Myocyte (in vitro differentiated cells): ENCODE measurements around the gene HSFX1. TPM values are rescaled to one million over a fixed set of nuclear protein-coding genes. Genes with fewer than 3 reads are reported as not detected.
A peak's percentile ranks its signal among the peaks of the same experiment; 100 is the strongest.

Source experiments
- DNase-seq: peaks from one replicate; pipeline ENCODE4 v3.0.0-alpha.2; 2012; ENCODE audit warnings: low read depth
- total RNA-seq: library from RNA; depleted of rRNA; stranded (reverse); fragments of >200 nt; gene quantifications from 2 replicates; pipeline ENCODE4 v1.2.3, GENCODE V29; 2014

HSFX1 gene
- total RNA-seq, 1 donor from 2014 or later, result 1.3 TPM

DNA sequence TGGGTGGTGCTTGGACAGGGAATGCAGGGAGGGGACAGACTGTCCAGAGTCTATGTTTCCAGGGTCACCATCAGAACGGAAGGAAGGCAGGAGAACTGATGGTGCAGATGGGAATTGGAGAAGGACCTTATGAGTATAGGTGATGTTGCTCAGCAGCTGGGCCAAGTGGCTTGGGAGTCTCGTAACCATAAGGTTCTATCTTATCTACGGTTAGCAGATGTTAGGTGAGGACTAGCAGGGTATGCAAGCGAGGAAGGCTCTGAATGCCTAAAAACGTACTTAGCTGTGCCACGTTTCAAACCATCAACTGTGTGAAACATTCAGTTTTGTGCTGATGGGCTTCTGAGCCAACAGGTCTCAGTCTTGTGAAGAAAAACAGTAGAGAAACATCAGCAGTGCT lies 30.2 kb downstream of the HSFX1 start:
- no peak for DNase-seq

DNA sequence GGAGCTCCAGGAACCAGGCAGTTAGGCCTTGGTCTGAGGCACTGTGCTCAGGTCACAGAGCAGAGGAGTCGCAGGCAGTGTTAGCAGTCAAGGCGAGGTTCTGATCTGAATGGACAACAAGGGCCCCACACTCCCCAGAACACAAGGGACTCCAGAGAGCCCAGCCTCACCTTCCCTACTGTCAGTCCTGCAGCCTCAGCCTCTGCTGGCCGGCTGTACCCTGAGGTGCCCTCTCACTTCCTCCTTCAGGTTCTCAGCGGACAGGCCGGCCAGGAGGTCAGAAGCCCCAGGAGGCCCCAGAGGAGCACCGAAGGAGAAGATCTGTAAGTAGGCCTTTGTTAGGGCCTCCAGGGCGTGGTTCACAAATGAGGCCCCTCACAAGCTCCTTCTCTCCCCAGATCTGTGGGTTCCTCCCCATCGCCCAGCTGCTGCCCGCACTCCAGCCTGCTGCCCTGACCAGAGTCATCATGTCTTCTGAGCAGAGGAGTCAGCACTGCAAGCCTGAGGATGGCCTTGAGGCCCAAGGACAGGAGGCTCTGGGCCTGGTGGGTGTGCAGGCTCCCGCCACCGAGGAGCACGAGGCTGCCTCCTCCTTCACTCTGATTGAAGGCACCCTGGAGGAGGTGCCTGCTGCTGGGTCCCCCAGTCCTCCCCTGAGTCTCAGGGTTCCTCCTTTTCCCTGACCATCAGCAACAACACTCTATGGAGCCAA lies 34.0 kb downstream of the HSFX1 start:
- no peak for DNase-seq

DNA sequence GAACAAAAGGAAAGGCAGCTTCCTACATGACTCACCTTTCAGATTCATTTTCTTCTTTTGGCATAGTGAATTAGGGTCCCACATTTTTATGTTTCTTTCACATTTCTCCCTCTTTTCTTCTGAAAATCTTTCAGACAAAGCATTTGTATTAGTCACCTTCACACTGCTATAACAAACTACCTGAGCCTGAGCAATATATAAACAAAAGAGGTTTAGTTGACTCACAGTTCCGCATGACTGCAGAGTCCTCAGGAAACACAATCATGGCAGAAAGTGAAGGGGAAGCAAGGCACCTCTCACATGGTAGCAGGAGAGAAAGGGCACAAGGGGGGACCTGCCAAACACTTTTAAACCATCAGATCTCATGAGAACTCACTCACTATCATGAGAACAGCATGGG lies 44.8 kb downstream of the HSFX1 start:
- DNase-seq, result no peak

DNA sequence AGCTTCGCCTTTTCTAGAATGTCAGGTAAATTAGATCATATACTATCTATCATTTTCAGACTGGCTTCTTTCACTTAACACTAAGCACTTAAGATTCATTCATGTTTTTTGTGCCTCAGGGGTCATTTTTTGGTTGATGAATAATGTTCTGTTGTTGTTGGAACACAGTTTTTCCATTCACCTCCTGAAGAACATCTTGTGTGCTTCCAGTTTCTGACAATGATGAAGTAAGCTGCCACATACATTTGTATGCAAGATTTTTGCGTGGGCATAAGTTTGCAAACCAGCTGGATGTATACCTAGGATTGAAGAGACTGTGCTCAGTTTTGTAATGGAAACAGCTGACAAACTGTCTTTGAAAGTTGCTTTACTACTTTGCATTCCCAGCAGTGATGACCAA lies 45.5 kb downstream of the HSFX1 start:
- DNase-seq, result no peak

DNA sequence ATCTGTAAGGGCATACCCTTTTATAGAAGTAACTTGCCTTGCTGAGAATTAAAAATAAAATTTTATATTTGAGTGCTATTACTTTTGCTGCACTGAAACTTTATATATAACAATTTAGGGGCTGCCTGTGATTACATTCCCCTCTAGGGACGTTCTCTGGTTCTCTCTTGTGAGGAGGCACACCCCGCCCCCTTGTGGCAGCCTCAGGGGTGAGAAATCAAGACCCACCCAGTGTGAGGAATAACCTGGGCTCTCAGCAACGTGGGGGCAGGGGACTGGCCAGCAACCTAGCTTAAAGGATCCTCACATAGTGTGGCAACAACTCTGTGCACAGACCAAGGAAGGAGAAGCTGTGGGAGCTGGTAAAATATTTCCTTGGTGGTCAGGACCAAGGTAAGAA lies 51.6 kb downstream of the HSFX1 start:
- peak; percentile 24 for DNase-seq

Other genes with a start within 250 kb of the HSFX1 start
- gene EOLA1, start 233.1 kb upstream of the HSFX1 start, total RNA-seq, result 28.9 and 35.2 TPM in 2 replicates
- gene HSFX3, start 224.1 kb upstream of the HSFX1 start, total RNA-seq, result 0.32 TPM in 1 of 2 replicates, not detected in the other
- gene MAGEA9B, start 186.6 kb upstream of the HSFX1 start, total RNA-seq, result not detected in 2 replicates
- not detected in 2 replicates for gene HSFX2, start 178.8 kb upstream of the HSFX1 start, total RNA-seq
- gene TMEM185A, start 142.3 kb upstream of the HSFX1 start, total RNA-seq, result 15.5 and 16.6 TPM in 2 replicates
- not detected in 2 replicates for gene MAGEA11, start 62.0 kb upstream of the HSFX1 start, total RNA-seq
- not detected in 2 replicates for gene MAGEA9, start 7.9 kb downstream of the HSFX1 start, total RNA-seq
- not detected in 2 replicates for gene MAGEA8, start 107.1 kb downstream of the HSFX1 start, total RNA-seq
- gene HSFX4, start 155.5 kb downstream of the HSFX1 start, total RNA-seq, result not detected in 2 replicates
- 20.2 and 34.6 TPM in 2 replicates for gene EOLA2, start 164.4 kb downstream of the HSFX1 start, total RNA-seq